ENCODE measurements around the gene CRTC2.

The CRTC2 gene

DNA sequence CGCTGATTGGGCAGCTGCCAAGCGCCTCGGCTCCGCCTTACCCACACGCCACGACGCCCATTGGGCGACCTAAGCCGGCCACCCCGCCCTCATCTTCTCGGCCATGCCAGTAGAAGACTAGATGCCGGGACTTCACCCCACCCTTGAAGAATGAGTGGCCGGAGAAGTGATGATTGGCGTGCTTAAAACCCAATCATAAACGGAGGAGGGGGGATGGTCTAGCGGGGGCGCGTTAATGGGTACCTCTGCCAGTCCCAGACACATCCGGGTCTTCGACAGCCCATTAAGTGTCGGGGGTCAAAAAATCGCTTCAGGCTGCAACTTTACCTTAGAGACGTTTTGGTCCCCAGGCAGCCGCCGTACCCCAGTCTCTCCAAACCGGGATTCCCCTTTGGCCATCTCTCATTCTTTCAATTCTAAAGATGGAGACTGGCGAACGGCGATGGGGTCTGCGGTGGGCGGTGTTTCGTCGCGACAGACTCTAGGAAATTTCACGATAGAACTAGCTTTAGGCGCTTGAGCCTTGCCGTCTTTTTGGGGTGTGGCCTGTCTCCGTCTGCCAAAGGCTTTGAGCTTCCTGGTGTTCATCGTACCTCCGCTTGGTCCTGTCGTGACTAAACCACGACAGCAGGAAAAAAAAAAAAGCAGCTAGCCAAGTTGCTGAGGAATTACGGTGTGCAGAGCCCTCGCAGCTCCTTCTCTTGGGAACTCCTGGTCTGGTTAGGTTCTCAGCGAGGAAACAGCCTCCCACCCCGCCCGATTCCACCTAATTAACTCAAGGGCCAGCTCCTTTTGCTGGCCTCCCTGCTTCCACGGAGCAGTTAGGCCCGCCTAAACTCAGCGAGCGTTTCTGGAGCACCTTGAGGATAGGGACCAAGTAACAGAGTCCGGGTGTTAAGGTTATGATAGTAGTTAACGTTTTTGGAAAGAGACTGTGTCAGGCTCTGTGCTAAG, 35.2 kb downstream of the CRTC2 start, which contains the start of gene GATAD2B:
TSS of gene GATAD2B (minus strand) at position 1 of the 954 bp plus-strand sequence. CDS start 94,625 bp downstream, outside the sequence.
- Histone ChIP-seq H2BK5ac (ENCODE audit: low read depth, low read length, poor library complexity, severe bottlenecking) (peak within 1 kb of the TSS; percentile 50), H3K4me1 (ENCODE audit: control insufficient read depth, insufficient read depth, low read depth, low read length) (peaks cover 7% of the 10 kb centered on the region), H2BK12ac (ENCODE audit: low read length in 2 of 2) (peak within 1 kb of the TSS; percentile 65 to 83), H3K18ac (ENCODE audit: low read depth in 1 of 2, low read length in 2 of 2) (peak within 1 kb of the TSS; percentile 56 to 99), H3K4me3 (ENCODE audit: insufficient read depth in 1 of 2, low read depth in 1 of 2, low read length in 2 of 2) (peak within 1 kb of the TSS; percentile 95 to 97), H2AK5ac (ENCODE audit: low read length, severe bottlenecking) (peak within 1 kb of the TSS; percentile 13), H4K91ac (ENCODE audit: low read length) (peak within 1 kb of the TSS; percentile 90), H3K9me3 (ENCODE audit: control insufficient read depth, low read length) (no peaks in the 10 kb centered on the region), H3K9ac (ENCODE audit: low read length) (peak within 1 kb of the TSS; percentile 95), H3K4me2 (ENCODE audit: low read length, poor library complexity, severe bottlenecking) (peak within 1 kb of the TSS; percentile 82), H3K23ac (ENCODE audit: low read length in 2 of 2) (peak within 1 kb of the TSS in 1 of 2 experiments; percentile 97), H3K14ac (ENCODE audit: low read length in 2 of 2) (peak within 1 kb of the TSS in 1 of 2 experiments; percentile 97), H3K36me3 (ENCODE audit: control insufficient read depth in 1 of 2, insufficient read depth in 2 of 2, low read depth in 1 of 2, low read length in 2 of 2) (no peaks in the 10 kb centered on the region), H3K27me3 (ENCODE audit: control insufficient read depth in 1 of 2, insufficient read depth in 1 of 2, low read length in 2 of 2) (no peaks in the 10 kb centered on the region), H4K8ac (ENCODE audit: low read length) (peak within 1 kb of the TSS; percentile 91), H2BK120ac (ENCODE audit: low read depth, low read length) (peak within 1 kb of the TSS; percentile 65), H3K79me1 (replicated peaks; ENCODE audit: low read length, poor library complexity, severe bottlenecking) (no peaks in the 10 kb centered on the region), H2AFZ (ENCODE audit: low read depth, low read length) (peak within 1 kb of the TSS; percentile 94), H3K4ac (ENCODE audit: low read depth in 1 of 2, low read length in 2 of 2) (peak within 1 kb of the TSS; percentile 82 to 94), H2BK15ac (ENCODE audit: low read depth, poor library complexity, severe bottlenecking) (peak within 1 kb of the TSS; percentile 88), H3K27ac (ENCODE audit: low read length, poor library complexity, severe bottlenecking) (peak within 1 kb of the TSS; percentile 88)
- under 1% methylated on average over 51 of the region's 53 CpGs for WGBS
- DNase-seq: peak; percentile 100

DNA sequence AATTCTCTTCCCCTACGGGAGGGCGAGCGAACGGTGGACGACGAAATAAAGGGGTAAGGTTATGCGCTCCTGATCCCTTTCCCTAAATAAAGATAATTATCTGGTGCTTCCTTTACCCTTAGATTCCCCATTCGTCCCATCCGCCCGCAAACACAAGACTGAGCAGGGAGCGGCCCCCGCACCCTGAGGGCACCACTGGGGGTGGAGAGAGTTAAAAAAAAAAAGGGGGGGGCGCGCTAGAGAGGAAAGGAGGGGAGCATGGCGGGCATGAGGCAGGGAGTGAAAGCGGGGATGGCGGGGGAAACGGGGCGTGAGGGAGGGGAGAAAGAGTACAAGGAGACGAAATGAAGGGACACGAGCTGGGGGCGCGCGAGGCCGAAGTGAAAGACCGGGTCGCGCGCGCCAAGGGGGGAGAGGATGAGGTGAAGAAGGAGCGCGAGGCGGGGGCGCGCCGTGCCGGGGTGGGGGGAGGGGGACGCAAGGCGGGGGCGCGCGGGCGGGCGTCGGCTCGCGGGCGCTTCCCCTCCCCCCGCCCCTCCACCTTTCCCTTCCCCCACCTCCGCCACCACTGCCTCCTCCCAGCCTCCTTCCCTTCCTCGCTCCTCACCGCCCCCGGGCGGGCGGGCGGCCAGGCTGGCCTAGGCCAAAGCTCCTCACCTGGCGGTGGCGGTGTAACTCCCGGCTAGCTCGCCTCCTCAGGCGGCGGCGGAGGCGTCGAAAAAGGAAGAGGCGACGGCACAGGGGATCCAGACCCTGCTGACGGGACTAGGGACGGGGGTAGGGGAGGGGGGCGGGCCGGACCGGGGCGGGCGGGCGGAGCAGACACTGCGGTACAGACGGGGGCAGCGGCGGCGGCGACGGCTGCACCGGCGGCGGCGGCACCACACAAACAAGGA, 36.1 kb downstream of the CRTC2 start:
- Histone ChIP-seq H3K23ac (ENCODE audit: low read length in 2 of 2) (peak overlapping the region in 1 of 2 experiments; percentile 97), H2BK5ac (ENCODE audit: low read depth, low read length, poor library complexity, severe bottlenecking) (no peak overlapping the region), H3K4ac (ENCODE audit: low read depth in 1 of 2, low read length in 2 of 2) (peak overlapping the region; percentile 79 to 94), H2BK15ac (ENCODE audit: low read depth, poor library complexity, severe bottlenecking) (peak overlapping the region; percentile 88), H3K9ac (ENCODE audit: low read length) (peak overlapping the region; percentile 90), H3K18ac (ENCODE audit: low read depth in 1 of 2, low read length in 2 of 2) (peak overlapping the region; percentile 56 to 99), H3K4me1 (ENCODE audit: control insufficient read depth, insufficient read depth, low read depth, low read length) (peaks cover 7% of the 10 kb centered on the region), H3K79me1 (replicated peaks; ENCODE audit: low read length, poor library complexity, severe bottlenecking) (no peaks in the 10 kb centered on the region), H3K4me2 (ENCODE audit: low read length, poor library complexity, severe bottlenecking) (peak overlapping the region; percentile 62), H4K8ac (ENCODE audit: low read length) (no peak overlapping the region), H2BK120ac (ENCODE audit: low read depth, low read length) (peak overlapping the region; percentile 65), H2BK12ac (ENCODE audit: low read length in 2 of 2) (peak overlapping the region in 1 of 2 experiments; percentile 83), H3K27ac (ENCODE audit: low read length, poor library complexity, severe bottlenecking) (peak overlapping the region; percentile 44), H2AFZ (ENCODE audit: low read depth, low read length) (peak overlapping the region; percentile 94), H3K27me3 (ENCODE audit: control insufficient read depth in 1 of 2, insufficient read depth in 1 of 2, low read length in 2 of 2) (no peaks in the 10 kb centered on the region), H3K36me3 (ENCODE audit: control insufficient read depth in 1 of 2, insufficient read depth in 2 of 2, low read depth in 1 of 2, low read length in 2 of 2) (peaks cover 0 to 4% of the 10 kb centered on the region in 2 experiments), H3K9me3 (ENCODE audit: control insufficient read depth, low read length) (no peaks in the 10 kb centered on the region), H4K91ac (ENCODE audit: low read length) (peak overlapping the region; percentile 83), H2AK5ac (ENCODE audit: low read length, severe bottlenecking) (no peak overlapping the region), H3K14ac (ENCODE audit: low read length in 2 of 2) (peak overlapping the region in 1 of 2 experiments; percentile 97), H3K4me3 (ENCODE audit: insufficient read depth in 1 of 2, low read depth in 1 of 2, low read length in 2 of 2) (peak overlapping the region; percentile 95 to 97)
- 0% methylated on average over 21 of the region's 86 CpGs for WGBS
- DNase-seq: peak; percentile 14

DNA sequence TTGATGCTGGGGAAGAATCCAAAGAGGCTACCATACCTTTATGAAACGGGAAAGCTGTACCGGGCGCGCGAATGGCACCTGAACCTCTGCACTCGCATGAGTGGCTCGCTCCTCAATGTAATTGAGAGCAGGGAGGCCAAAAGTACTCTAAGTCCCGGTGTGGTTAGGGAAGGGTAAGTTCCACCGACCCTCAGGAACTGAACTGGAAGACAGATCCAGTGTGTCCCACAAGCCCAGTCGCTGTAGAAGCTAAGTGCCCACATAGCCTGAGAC, 36.7 kb downstream of the CRTC2 start:
- 3% methylated on average over 10 of the region's 10 CpGs for WGBS
- H3K4me2 ChIP-seq (ENCODE audit: low read length, poor library complexity, severe bottlenecking): peak overlapping the region; percentile 62
- peak overlapping the region in 1 of 2 experiments; percentile 18 for H2BK12ac ChIP-seq (ENCODE audit: low read length in 2 of 2)
- H3K4ac ChIP-seq (ENCODE audit: low read depth in 1 of 2, low read length in 2 of 2): peak overlapping the region in 1 of 2 experiments; percentile 50
- no peak overlapping the region for H3K27ac ChIP-seq (ENCODE audit: low read length, poor library complexity, severe bottlenecking)
- peaks cover 7% of the 10 kb centered on the region for H3K4me1 ChIP-seq (ENCODE audit: control insufficient read depth, insufficient read depth, low read depth, low read length)
- no peak overlapping the region for H2BK15ac ChIP-seq (ENCODE audit: low read depth, poor library complexity, severe bottlenecking)
- no peak overlapping the region for H2BK5ac ChIP-seq (ENCODE audit: low read depth, low read length, poor library complexity, severe bottlenecking)
- peak; percentile 37 for DNase-seq
- peak overlapping the region; percentile 90 for H3K9ac ChIP-seq (ENCODE audit: low read length)
- H3K23ac ChIP-seq (ENCODE audit: low read length in 2 of 2): peak overlapping the region in 1 of 2 experiments; percentile 80
- H3K4me3 ChIP-seq (ENCODE audit: insufficient read depth in 1 of 2, low read depth in 1 of 2, low read length in 2 of 2): peak overlapping the region; percentile 95 to 97
- H2AFZ ChIP-seq (ENCODE audit: low read depth, low read length): no peak overlapping the region
- no peak overlapping the region for H4K91ac ChIP-seq (ENCODE audit: low read length)
- no peaks in the 10 kb centered on the region for H3K79me1 ChIP-seq (replicated peaks; ENCODE audit: low read length, poor library complexity, severe bottlenecking)
- no peak overlapping the region for H4K8ac ChIP-seq (ENCODE audit: low read length)
- H2AK5ac ChIP-seq (ENCODE audit: low read length, severe bottlenecking): no peak overlapping the region
- H3K36me3 ChIP-seq (ENCODE audit: control insufficient read depth in 1 of 2, insufficient read depth in 2 of 2, low read depth in 1 of 2, low read length in 2 of 2): peaks cover 0 to 4% of the 10 kb centered on the region in 2 experiments
- peak overlapping the region in 1 of 2 experiments; percentile 68 for H3K14ac ChIP-seq (ENCODE audit: low read length in 2 of 2)
- H2BK120ac ChIP-seq (ENCODE audit: low read depth, low read length): no peak overlapping the region
- H3K9me3 ChIP-seq (ENCODE audit: control insufficient read depth, low read length): no peaks in the 10 kb centered on the region
- H3K18ac ChIP-seq (ENCODE audit: low read depth in 1 of 2, low read length in 2 of 2): peak overlapping the region in 1 of 2 experiments; percentile 89
- H3K27me3 ChIP-seq (ENCODE audit: control insufficient read depth in 1 of 2, insufficient read depth in 1 of 2, low read length in 2 of 2): no peaks in the 10 kb centered on the region
